AG09319 (cell line): Measurements from ENCODE around the gene RAB4B.
A peak's percentile ranks its signal among the peaks of the same experiment; 100 is the strongest.
"Not testable (repeated sequence)": the region's sequence is repeated elsewhere in the genome, so short reads cannot be mapped to it uniquely, and the experiment has no call there.

Experiments
- DNase-seq: peaks from one replicate; pipeline ENCODE4 v3.0.0-alpha.2; 2010; ENCODE audit warnings: low read depth; ENCODE audit errors: extremely low read depth
- TF ChIP-seq, protein P1 (sequence below): IDR thresholded peaks from 2 replicates; pipeline ENCODE4 v1.5.1; 2011; ENCODE audit warnings: low read depth, mild to moderate bottlenecking, inconsistent platforms, low read length, moderate library complexity

Gene RAB4B

DNA sequence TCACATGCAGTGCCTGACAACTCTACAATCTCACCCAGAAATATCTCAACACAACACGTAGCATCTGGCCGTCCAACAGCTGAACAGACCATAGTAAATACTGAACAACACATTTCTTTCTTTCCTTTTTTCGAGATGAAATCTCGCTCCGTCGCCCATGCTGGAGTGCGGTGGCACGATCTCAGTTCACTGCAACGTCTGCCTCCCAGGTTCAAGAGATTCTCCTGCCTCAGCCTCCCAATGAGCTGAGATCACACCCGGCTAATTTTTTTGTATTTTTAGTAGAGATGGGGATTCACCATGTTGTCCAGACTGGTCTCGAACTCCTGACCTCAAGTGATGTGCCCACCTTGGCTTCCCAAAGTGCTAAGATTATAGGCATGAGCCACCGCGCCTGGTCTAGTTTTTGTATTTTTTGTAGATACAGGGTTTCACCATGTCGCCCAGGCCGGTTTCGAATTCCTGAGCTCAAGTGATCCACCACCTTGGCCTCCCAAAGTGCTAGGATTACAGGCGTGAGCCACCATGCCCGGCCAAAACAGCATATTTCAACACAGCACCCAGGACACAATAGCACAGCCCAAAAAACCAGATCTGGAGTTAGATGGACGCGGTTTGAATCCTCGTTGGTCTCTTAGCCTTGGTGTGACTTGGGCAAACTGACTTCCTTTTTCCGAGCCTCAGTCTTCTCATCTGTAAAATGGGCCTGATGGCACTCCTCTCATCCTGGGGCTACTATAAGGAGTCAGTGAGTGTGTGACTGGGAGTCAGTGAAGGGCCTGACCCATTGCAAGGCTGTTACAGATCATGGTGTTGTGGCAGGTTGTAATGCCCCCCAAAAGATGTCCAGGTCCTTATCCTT, 49.6 kb downstream of the RAB4B start:
- TF ChIP-seq, protein P1, sequence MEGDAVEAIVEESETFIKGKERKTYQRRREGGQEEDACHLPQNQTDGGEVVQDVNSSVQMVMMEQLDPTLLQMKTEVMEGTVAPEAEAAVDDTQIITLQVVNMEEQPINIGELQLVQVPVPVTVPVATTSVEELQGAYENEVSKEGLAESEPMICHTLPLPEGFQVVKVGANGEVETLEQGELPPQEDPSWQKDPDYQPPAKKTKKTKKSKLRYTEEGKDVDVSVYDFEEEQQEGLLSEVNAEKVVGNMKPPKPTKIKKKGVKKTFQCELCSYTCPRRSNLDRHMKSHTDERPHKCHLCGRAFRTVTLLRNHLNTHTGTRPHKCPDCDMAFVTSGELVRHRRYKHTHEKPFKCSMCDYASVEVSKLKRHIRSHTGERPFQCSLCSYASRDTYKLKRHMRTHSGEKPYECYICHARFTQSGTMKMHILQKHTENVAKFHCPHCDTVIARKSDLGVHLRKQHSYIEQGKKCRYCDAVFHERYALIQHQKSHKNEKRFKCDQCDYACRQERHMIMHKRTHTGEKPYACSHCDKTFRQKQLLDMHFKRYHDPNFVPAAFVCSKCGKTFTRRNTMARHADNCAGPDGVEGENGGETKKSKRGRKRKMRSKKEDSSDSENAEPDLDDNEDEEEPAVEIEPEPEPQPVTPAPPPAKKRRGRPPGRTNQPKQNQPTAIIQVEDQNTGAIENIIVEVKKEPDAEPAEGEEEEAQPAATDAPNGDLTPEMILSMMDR = no peak
- DNase-seq = no peak

DNA sequence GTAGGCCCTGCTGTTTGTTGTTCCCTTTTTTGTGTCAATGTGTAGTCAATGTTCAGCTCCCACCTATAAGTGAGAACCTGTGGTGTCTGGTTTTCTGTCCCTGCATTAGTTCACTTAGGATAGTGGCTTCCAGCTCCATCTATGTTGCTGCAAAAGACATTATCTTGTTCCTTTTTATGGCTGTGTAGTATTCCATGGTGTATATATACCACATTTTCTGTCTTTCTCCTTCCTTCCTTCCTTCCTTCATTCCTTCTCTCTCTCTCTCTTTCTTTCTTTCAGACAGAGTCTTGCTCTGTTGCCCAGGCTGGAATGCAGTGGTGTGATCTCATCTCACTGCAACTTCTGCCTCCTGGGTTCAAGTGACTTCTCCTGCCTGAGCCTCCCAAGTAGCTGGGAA, 51.2 kb downstream of the RAB4B start:
- TF ChIP-seq, protein P1 = no peak
- DNase-seq = no peak

DNA sequence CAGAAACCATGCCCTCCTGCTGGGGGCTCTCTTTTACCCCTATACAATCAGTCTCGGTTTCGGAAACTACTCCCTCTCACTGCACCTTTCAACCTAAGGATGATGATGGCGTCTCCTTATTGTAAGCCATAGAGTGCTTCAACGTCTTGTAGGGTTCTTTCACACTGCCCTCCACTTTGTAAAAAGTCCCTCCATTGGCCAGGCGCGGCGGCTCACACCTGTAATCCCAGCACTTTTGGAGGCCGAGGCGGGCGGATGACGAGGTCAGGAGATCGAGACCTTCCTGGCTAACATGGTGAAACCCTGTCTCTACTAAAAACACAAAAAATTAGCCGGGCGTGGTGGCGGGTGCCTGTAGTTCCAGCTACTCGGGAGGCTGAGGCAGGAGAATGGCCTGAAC, 52.7 kb downstream of the RAB4B start:
- DNase-seq = not testable (repeated sequence)

DNA sequence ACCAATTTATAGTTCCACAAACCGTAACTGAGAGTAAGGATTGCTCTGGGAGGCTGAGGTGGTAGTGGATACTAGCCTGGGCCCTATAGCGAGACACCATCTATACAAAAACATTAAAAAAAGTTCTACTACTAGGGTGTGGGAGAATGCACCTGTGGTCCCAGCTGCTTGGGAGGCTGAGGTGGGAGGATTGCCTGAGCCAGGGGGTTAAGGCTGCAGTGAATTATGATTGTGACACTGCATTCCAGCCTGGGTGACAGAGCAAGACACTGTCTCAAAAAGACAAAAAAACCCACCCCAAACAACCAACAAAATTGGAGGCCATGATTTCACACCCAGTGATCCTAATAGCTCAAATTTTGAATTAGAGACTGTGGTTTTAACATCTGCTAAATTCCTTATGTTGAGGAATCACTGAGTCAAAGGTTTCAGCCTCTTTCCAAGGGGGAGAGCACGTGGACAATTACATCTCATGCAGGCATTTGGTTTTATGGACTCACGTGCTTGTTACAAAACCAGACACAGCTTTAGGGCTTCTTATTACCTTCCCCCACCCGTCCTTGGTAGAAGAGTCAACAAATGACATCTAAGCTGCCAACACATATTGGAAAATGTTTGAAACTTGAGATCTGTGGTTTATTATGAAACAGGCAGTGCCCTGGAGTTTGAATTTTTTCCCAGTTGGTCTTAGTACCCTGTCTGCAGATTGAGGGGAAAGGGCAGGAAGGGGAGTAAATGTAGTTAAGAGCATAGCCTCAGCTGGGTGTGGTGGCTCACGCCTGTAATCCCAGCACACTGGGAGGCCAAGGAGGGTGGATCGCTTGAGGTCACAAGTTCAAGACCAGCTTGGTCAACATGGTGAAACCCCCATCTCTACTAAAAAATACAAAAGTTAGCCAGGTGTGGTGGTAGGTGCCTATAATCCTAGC, 53.7 kb downstream of the RAB4B start:
- peak; percentile 96 for DNase-seq
- TF ChIP-seq, protein P1 = no peak

DNA sequence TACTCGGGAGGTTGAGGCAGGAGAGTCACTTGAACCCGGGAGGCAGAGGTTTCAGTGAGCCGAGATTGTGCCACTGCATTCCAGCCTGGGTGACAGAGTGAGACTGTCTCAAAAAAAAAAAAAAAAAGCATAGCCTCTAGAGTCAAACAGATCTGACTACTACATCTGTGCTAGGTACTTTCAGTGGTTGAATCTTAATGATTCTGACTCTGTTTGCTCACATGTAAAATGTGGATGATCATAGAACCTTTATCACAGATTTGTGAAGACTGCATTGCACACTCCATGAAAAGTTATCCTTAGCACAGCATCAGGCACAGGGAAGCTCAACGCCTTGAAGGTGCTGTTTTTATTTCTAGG, 54.4 kb downstream of the RAB4B start:
- not testable (repeated sequence) for DNase-seq

DNA sequence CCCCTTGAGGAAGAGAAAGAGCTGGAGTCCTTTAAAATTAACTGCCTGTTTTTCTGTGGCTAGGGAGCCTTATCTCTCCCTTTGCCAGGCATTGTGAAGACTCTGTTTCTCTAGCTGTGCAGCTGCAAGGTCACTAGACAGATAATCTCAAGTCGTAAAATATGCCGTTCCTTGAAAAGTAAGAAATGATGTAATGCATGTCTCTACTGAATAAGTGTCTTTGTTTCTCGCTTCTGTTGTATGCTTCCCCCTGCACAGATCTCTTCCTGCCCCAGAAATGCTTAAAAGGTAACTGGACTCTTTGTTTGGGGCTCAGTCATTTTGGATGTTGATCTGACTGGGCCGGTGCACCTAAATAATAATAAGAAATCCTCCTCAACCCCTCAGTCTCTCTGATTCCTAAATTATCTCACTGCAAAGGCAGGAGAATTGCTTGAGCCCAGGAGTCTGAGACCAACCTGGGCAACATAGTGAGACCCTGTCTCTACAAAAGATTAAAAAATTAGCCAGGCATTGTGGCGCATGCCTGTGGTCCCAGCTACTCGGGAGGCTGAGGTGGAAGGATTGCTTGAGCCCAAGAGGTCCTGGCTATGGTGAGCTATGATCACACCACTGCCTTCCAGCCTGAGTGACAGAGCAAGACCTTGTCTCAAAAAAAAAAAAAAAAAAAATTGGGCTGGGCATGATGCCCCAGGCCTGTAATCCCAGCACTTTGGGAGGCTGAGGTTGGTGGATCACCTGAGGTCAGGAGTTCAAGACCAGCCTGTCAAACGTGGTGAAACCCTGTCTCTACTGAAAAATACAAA, 55.9 kb downstream of the RAB4B start:
- not testable (repeated sequence) for DNase-seq

DNA sequence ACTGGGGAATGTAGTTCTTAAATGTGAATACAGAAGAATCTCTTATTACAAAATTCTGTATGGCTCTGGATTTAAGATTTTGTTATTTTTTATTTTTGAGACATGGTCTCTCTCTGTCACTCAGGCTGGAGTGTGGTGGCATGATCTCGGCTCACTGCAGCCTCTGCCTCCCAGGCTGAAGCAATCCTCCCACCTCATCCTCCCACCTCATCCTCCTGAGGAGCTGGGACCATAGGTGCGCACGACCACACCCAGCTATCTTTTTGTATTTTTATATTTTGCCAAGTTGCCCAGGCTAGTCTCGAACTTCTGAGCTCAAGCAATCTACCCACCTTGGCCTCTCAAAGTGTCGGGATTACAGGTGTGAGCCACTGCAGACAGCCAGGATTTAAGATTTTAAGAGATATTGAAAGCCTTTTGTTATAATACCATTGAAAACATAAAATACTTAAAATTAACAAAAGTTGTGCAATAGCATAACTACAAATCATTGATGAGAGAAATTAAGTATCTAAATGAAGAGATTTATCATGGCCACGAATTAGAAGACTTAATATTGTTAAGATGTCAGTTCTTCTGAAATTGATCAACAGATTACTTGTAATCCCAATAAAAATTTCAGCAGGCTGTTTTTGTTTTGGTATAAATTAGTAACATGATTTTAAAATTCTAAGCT, 58.8 kb downstream of the RAB4B start:
- DNase-seq = no peak

DNA sequence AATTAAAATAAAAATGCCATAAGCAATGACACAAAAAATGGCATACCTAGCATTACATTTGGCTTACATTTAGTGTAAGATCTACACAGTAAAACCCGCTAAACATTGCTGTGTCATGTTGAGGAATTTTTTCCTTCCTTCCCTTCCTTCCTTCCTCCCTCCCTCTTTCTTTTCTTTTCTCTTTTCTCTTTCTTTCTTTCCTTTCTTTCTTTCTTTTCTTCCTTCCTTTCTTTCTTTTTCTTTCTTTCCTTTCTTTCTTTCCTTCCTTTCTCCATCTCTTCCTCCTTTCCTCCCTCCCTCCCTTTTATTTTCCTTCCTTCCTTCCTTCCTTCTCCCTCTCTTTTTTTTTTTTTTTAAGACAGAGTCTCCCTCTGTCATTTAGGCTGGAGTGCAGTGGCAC, 60.4 kb downstream of the RAB4B start:
- DNase-seq = not testable (repeated sequence)

More for the DNA sequence above, 58.8 kb downstream of the RAB4B start:
- TF ChIP-seq, protein P1 = no peak

DNA sequence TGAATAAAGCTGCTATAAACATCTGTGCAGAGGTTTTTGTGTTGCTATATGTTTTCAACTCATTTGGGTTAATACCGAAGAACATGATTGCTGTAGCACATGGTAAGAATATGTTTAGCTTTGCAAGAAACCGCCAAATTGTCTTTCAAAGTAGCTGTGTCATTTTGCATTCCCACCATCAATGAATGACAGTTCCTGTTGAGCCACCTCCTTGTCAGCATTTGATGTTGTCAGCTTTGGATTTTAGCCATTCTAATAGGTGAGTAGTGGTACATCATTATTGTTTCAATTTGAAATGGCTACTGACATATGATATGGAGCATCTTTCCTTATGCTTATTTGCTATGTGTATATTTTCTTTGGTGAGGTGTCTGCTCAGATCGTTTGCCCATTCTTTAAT, 64.0 kb downstream of the RAB4B start:
- DNase-seq = not testable (repeated sequence)

DNA sequence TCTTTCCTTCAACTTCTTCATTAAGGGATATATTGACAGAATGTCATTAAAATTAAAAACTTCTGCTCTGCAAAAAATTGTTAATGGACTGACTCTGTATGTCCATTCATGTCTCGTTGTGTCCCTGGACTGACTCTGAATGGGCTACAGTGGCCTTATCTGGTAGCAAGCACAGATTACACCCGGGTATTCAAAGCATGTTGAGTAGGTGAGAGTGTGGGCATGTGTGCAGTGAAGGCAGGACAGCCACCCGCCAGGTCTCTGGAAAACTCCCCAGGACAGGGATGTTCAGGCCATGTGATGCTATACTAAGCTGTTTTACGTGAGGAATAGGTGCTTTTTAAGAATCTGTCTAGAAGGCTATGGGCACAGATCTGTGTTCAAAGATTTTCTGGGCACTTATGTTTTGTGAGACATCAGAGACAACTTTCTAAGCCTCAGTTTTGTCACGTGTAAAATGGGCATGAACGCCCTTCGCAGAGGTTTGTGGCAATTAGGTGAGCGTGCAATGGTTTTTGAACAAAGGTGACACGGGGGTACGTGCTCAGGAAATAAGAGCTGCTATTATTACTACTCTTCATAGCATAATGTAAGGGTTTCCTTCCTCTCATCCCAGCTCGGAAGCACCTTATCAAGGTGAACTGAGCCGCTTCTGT, 65.1 kb downstream of the RAB4B start:
- not testable (repeated sequence) for DNase-seq

DNA sequence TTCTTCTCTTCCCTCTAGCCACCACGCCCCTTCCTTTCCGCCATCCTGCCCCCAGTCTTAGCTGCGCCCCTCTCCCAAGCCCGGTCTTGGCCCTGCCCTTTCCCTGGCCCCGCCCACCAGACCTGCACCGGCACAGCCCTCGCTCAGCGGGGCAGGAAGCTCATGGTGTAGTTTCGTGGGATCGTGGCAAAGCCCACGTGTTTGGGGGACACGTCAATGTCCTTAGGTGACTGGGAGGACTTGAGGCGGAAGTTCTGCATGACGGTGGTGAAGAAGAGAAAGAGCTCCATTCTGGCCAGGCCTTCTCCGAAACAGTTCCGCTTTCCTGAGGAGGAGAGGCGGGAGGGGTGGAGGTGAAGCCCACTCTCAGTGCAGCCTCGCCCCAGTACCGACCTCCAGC, 65.6 kb downstream of the RAB4B start:
- DNase-seq = not testable (repeated sequence)
